Measurements from ENCODE around the gene RGS7.

GRCh38 chr1:241081473-241081872 is 275.5 kb downstream of the RGS7 start:
- TF ChIP-seq, protein P1, sequence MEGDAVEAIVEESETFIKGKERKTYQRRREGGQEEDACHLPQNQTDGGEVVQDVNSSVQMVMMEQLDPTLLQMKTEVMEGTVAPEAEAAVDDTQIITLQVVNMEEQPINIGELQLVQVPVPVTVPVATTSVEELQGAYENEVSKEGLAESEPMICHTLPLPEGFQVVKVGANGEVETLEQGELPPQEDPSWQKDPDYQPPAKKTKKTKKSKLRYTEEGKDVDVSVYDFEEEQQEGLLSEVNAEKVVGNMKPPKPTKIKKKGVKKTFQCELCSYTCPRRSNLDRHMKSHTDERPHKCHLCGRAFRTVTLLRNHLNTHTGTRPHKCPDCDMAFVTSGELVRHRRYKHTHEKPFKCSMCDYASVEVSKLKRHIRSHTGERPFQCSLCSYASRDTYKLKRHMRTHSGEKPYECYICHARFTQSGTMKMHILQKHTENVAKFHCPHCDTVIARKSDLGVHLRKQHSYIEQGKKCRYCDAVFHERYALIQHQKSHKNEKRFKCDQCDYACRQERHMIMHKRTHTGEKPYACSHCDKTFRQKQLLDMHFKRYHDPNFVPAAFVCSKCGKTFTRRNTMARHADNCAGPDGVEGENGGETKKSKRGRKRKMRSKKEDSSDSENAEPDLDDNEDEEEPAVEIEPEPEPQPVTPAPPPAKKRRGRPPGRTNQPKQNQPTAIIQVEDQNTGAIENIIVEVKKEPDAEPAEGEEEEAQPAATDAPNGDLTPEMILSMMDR (IDR thresholded peaks at IDR 0.05; ENCODE audit: insufficient read depth, low read depth, low read length), result no peak
- no peak for TF ChIP-seq EZH2 (IDR thresholded peaks at IDR 0.05; ENCODE audit: insufficient read depth, low read length)

Data from astrocyte (in vitro differentiated cells and primary cell).